Bronchial epithelial cell (primary cell): Measurements from ENCODE around the gene OR2K2. TPM values are rescaled to one million over a fixed set of nuclear protein-coding genes. Genes with fewer than 3 reads are reported as not detected.
"Not testable (repeated sequence)": the region's sequence is repeated elsewhere in the genome, so short reads cannot be mapped to it uniquely, and the experiment has no call there.

Experiments
- DNase-seq: peaks from one replicate; pipeline ENCODE4 v3.0.0-alpha.2; 2010; ENCODE audit warnings: low read depth
- FAIRE-seq: peaks from 2 replicates; lab custom pipeline; 2011; peaks lifted over from hg19 to GRCh38; lab: Jason Lieb, UNC
- H3K27me3 ChIP-seq: 2 replicates; pipeline ENCODE4 v1.5.1; 2011; ENCODE audit warnings: low read length; ENCODE audit not compliant: control insufficient read depth, insufficient read depth
- H3K36me3 ChIP-seq: 2 replicates; pipeline ENCODE4 v1.5.1; 2011; ENCODE audit warnings: low read length; ENCODE audit not compliant: control insufficient read depth, insufficient read depth
- H3K4me3 ChIP-seq: 2 replicates; pipeline ENCODE4 v1.5.1; 2011; ENCODE audit warnings: mild to moderate bottlenecking, low read depth, low read length, control low read depth
- total RNA-seq: library from RNA; depleted of rRNA; stranded (reverse); fragments of >200 nt; gene quantifications from 2 replicates; pipeline ENCODE4 v1.2.1, GENCODE V29; 2014
- TF ChIP-seq, protein P1 (sequence below): IDR thresholded peaks from 2 replicates; pipeline ENCODE4 v1.5.1; 2011; ENCODE audit warnings: mild to moderate bottlenecking, moderate library complexity, low read length, control low read depth, inconsistent platforms; ENCODE audit not compliant: insufficient read depth, severe bottlenecking

Gene OR2K2
- total RNA-seq, 1 donor from 2014 or later = not detected

- H3K36me3 ChIP-seq = no peaks in the 10 kb centered on the region
- TF ChIP-seq, protein P1, sequence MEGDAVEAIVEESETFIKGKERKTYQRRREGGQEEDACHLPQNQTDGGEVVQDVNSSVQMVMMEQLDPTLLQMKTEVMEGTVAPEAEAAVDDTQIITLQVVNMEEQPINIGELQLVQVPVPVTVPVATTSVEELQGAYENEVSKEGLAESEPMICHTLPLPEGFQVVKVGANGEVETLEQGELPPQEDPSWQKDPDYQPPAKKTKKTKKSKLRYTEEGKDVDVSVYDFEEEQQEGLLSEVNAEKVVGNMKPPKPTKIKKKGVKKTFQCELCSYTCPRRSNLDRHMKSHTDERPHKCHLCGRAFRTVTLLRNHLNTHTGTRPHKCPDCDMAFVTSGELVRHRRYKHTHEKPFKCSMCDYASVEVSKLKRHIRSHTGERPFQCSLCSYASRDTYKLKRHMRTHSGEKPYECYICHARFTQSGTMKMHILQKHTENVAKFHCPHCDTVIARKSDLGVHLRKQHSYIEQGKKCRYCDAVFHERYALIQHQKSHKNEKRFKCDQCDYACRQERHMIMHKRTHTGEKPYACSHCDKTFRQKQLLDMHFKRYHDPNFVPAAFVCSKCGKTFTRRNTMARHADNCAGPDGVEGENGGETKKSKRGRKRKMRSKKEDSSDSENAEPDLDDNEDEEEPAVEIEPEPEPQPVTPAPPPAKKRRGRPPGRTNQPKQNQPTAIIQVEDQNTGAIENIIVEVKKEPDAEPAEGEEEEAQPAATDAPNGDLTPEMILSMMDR = no peak
- no peak for FAIRE-seq
- no peak overlapping the region for H3K4me3 ChIP-seq
- no peaks in the 10 kb centered on the region for H3K27me3 ChIP-seq
- no peak for DNase-seq
Measured at GRCh38 chr9:111300140-111300735, 29.8 kb downstream of the OR2K2 start.

DNA sequence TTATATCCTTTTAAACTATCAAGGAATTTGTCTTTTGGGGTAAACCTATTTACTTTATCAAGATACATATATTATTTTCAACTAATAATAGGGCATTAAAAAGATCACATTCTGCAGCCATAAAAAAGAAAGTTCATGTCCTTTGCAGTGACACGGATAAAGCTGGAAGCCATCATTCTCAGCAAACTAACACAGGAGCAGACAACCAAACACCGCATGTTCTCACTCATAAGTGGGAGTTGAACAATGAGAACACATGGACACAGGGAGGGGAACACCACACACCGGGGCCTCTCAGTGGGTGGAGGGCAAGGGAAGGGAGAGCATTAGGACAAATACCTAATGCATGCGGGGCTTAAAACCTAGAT is 30.4 kb downstream of the OR2K2 start:
- DNase-seq, H3K36me3 ChIP-seq, H3K27me3 ChIP-seq, FAIRE-seq, H3K4me3 ChIP-seq: not testable (repeated sequence)

DNA sequence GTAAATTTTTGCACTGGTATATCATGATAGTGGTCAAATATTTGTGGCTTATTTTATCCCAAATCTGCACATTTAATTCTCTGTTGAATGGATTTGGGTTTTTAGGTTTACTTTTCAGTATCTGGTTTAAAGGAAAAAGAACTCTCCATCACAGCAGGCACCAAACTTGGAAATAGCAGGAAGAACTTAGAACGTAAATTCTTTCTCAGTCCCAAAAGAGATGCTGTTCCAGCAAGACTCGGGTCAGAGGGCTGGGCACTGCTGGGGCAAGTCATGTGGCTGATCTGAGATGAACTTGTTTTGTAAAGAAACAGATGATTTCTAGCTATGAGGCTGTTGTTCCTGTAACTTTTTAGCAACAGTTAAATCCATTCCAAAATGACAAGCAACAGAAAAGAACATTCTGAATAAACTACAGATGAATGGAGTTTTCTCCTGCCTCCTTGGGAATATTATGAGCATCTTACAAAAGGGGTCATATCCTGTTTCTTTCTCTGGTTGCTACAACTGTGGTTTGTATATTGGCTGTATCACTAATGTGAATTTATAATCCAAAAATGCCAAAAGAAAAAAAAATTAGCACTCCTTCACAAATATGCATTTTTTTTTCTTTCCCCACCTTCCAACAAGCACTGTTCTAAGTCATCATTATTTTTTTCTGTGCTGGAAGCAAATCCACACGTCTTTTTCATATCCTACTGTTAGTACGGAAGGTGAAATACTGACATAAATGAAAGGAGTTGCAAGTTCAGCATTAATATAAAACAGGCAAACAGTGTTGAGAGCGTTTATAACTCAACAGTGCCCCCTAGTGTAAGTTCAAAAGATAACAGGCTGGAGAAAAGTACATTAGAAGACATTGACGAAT is 31.1 kb downstream of the OR2K2 start:
- TF ChIP-seq, protein P1 = peak; percentile 47
- DNase-seq (peak; percentile 61), FAIRE-seq (no peak)
- no peak overlapping the region for H3K4me3 ChIP-seq
- no peaks in the 10 kb centered on the region for H3K27me3 ChIP-seq
- no peaks in the 10 kb centered on the region for H3K36me3 ChIP-seq

DNA sequence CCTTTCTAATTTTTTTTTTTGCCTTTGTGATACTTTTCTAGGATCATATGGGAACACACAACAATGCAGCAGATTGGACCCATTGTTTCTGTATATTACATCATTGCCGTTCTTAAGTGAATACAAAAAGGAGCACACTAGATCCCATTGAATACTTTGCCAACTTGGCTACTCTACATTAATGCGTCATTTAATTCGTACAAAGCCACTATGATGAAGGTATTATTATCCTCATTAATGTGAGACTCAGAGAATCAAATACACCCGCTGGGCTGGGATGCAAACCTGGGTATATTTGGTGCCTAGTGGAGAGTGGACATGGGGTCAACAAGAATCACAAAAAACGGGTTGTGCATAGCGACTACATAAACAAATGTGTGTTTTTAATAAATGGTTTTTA is 31.9 kb downstream of the OR2K2 start:
- TF ChIP-seq, protein P1 = no peak
- Histone ChIP-seq H3K36me3 (no peaks in the 10 kb centered on the region), H3K27me3 (no peaks in the 10 kb centered on the region), H3K4me3 (no peak overlapping the region)
- DNase-seq = no peak
- FAIRE-seq = no peak

GRCh38 chr9:111297066-111297824 is 32.8 kb downstream of the OR2K2 start:
- Histone ChIP-seq H3K4me3 (no peak overlapping the region), H3K36me3 (no peaks in the 10 kb centered on the region), H3K27me3 (no peaks in the 10 kb centered on the region)
- TF ChIP-seq, protein P1 = no peak
- FAIRE-seq (no peak), DNase-seq (no peak)

DNA sequence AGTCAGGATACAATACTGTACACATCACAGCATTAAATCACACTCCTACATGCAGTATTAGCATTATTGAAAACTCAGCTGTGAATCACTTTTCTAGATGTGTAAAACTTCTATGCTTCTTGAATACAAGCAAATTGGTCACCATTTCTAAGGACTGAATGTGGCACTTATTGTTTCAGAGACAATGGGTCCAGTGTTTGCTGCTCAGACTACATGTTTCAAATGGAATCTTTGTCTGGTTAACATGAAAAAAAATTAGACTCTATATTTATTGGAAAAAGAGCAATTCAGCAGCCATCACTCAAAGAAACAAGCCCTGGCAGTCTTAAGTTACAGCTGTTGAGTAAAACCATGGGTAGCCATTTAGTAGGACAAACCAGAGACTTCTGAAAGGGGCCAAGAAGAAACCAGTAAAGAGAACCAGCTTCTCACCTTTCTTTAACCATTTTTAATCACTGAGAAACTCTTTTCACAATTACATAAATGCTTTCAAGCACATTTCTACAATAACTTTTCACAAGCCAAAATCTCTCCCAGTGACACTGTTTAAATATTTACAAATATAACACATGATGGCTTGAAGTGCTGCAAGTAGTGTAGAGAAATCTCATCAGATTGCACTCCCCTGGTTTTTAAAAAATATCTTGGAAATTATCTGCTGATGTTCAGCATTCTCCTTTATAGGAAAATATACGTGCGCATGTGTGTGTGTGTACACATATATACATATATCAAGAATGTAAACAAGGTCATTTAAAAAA is 35.2 kb downstream of the OR2K2 start:
- DNase-seq = no peak
- no peak overlapping the region for H3K4me3 ChIP-seq
- H3K27me3 ChIP-seq = no peaks in the 10 kb centered on the region
- H3K36me3 ChIP-seq = no peaks in the 10 kb centered on the region
- TF ChIP-seq, protein P1 = no peak
- no peak for FAIRE-seq
